Activated CD4-positive, alpha-beta T cell treated with anti-CD3 and anti-CD28 coated beads, Interleukin-2, amount 10 ng/mL, durations not matched to agents 7 days and 5 days (primary cell): ENCODE data around the gene SLCO2A1. TPM values are rescaled to one million over a fixed set of nuclear protein-coding genes. Genes with fewer than 3 reads are reported as not detected.

Source experiments
- CTCF ChIA-PET: fragments of 350-600 bp; sonication (Branson Sonifier 250); formaldehyde crosslinking; loops from one replicate; lab custom pipeline; 2021; ENCODE audit warnings: antibody characterized with exemption; lab: Charles Lee
- POLR2A ChIA-PET: fragments of 350-600 bp; sonication (Branson Sonifier 250); formaldehyde crosslinking; loops from one replicate; lab custom pipeline; 2021; ENCODE audit warnings: antibody characterized with exemption; lab: Charles Lee
- DNase-seq: peaks from one replicate; pipeline ENCODE4 v3.0.0-alpha.2; 2020
- H3K27ac Mint-ChIP-seq: one replicate; pipeline ENCODE4 v1.8.0; 2021; ENCODE audit warnings: mild to moderate bottlenecking, moderate library complexity, mixed read lengths
- H3K27me3 Mint-ChIP-seq: one replicate; pipeline ENCODE4 v1.8.0; 2021; ENCODE audit warnings: mixed read lengths
- H3K36me3 Mint-ChIP-seq: one replicate; pipeline ENCODE4 v1.8.0; 2021; ENCODE audit warnings: low read depth, mixed read lengths
- H3K4me1 Mint-ChIP-seq: one replicate; pipeline ENCODE4 v1.8.0; 2021; ENCODE audit warnings: mixed read lengths
- H3K4me3 Mint-ChIP-seq: one replicate; pipeline ENCODE4 v1.8.0; 2021; ENCODE audit warnings: mild to moderate bottlenecking, moderate library complexity, mixed read lengths
- H3K9me3 Mint-ChIP-seq: one replicate; pipeline ENCODE4 v1.8.0; 2021; ENCODE audit warnings: mixed read lengths
- total RNA-seq, 2 experiments: library from RNA; stranded (reverse); gene quantifications; one replicate each; pipeline ENCODE4 v1.2.3, GENCODE V29; 2021

SLCO2A1 gene
- total RNA-seq, 2 experiments from 2014 or later = not detected

DNA sequence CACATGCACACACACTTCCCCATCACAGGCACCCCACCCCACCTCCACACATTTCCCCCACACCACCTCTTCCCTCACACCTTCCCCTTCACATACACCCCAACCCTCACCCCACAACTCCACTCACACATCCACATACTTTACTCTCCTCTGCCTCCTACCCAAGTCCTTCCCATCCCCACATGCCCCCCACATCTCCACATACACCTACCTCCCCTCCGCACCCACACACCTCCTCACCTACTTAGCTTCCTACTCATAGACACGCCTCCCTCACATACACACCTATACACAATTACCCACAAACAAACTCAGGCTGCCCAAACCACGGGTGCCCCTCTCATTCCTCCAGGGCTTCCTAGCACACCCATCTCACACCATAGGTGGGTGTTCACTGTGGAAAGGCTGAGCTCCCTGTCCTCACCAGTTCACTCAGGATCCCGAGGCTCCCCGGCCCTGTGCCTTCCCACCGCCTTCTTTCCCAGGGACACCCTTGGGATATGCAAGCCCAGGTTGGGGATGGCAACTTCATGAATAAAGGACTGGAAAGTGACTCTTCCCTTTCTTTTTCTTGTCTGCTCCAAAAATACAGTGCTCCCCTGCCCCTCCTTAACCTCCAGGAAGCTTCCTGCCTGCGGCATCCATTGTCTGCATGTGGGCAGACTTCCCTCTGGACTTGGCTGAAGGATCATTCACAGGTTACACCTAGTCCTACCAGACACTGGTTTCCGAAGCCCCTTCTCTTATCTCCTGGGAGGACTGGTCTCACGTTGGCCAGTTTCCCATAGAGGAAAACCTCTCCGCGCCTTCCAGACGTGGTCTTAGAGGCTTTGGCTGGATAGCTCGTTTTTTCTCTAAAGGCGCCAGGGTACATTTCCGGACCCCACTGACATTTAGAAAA lies 61.5 kb downstream of the SLCO2A1 start:
- Mint-ChIP-seq H3K27me3 (peaks cover 3% of the 10 kb centered on the region), H3K4me3 (no peak overlapping the region), H3K4me1 (no peaks in the 10 kb centered on the region), H3K9me3 (peaks cover 3% of the 10 kb centered on the region), H3K36me3 (no peaks in the 10 kb centered on the region), H3K27ac (no peak overlapping the region)
- no peak for DNase-seq
- CTCF ChIA-PET = no interaction called here
- POLR2A ChIA-PET = no interaction called here

DNA sequence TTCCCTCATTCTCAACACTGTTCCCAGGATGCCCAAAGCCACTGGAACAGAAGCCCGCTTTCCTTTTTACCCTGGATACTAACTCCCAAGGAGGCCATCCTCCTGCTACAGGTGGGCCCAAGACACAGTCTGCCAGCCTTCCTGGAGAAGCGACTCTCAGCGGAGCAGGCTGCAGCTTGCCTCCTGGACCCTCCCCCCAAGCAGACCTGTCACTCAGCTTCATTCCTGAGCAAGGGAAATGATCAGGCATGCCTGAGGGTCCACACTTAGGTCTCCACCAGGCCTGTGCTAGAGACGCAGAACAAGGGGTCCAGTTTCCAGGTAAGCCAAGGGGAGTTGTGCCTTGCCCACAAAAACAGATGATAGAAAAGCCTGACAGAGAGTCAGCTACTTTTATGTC lies 62.8 kb downstream of the SLCO2A1 start:
- H3K27me3 Mint-ChIP-seq = peaks cover under 1% of the 10 kb centered on the region
- H3K4me3 Mint-ChIP-seq = no peak overlapping the region
- H3K36me3 Mint-ChIP-seq = no peaks in the 10 kb centered on the region
- H3K27ac Mint-ChIP-seq = no peak overlapping the region
- no peaks in the 10 kb centered on the region for H3K4me1 Mint-ChIP-seq
- ChIA-PET POLR2A (no interaction called here), CTCF (interaction anchor here (0.6 kb wide), 1 partner anchor 226 kb away, joined by 3 read pairs; no protein-coding TSS in a partner anchor)
- DNase-seq = no peak
- H3K9me3 Mint-ChIP-seq = peaks cover under 1% of the 10 kb centered on the region

DNA sequence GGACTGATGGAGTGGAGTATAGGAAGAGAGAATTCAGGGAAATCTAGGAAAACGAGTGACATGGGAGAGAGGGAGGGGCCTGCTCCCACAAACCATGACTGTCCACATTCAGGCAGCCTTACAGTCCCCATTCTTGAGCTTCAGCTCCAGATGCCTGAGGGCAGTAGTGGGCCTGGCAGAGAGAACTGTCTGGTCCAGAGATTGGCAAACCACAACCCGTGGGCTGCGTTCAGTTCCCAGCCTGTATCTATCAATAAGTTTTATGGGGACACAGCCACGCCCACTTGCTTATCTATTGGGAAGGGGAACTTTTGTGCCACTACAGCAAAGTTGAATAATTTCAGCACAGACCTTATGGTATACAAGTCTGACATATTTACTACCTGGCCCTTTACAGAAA lies 63.8 kb downstream of the SLCO2A1 start:
- Mint-ChIP-seq H3K36me3 (no peaks in the 10 kb centered on the region), H3K4me1 (no peaks in the 10 kb centered on the region), H3K27me3 (no peaks in the 10 kb centered on the region), H3K27ac (no peak overlapping the region), H3K9me3 (no peaks in the 10 kb centered on the region), H3K4me3 (no peak overlapping the region)
- CTCF ChIA-PET = interaction anchor here (1.1 kb wide), 1 partner anchor 11 kb away, joined by 3 read pairs; no protein-coding TSS in a partner anchor
- DNase-seq = no peak
- POLR2A ChIA-PET = interaction anchor here (0.7 kb wide), 1 partner anchor 838 kb away, joined by 3 read pairs; no protein-coding TSS in a partner anchor

DNA sequence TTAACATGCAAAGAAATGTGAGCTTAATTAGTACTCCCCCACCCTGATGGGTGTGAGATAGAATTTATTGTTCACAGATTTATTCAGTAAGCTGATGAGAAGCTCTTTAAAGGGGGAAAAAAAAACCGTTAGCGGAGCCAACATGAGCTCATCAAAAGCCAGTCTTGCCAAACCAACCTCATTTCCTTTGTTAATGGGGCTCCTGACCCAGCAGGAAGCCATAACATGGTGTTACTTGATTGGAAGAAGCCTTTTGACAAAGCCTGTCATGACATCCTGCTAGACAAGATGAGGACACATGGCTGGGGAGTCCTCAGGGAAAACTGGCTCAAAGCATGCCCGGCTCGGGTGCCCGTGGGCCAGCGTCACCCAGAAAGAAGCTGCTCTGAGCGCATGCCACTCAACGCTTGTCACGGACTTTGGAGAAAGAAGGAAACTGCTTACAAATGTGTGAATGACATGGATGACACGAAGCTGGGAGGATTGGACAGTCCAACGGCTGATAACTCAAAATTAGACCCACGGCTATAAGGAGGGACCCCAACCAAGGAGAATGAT lies 64.6 kb downstream of the SLCO2A1 start:
- Mint-ChIP-seq H3K36me3 (no peaks in the 10 kb centered on the region), H3K27ac (no peak overlapping the region), H3K4me1 (no peaks in the 10 kb centered on the region), H3K27me3 (no peaks in the 10 kb centered on the region), H3K9me3 (no peaks in the 10 kb centered on the region), H3K4me3 (no peak overlapping the region)
- DNase-seq = no peak
- ChIA-PET POLR2A (no interaction called here), CTCF (interaction anchor here (1.1 kb wide), 1 partner anchor 10 kb away, joined by 3 read pairs; no protein-coding TSS in a partner anchor)

DNA sequence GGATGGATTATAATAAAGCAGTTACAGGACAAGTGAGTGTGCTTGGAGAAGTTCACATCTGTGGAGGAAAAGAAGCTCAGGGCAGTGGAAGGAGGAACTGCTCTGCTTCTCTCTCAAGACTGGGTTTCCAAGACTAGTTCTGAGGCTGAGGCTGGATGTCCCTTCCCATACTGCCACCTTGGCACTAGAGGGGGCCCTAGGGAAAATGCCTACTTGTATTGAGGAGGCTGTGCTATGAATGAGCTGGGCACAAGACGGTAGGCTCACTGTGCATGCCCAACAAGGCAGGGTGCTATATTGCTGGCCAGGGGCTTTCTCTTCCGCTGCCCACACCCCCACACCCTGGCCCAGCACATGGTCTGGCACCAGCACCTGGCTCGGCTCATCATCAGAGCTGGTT lies 65.2 kb downstream of the SLCO2A1 start:
- no peaks in the 10 kb centered on the region for H3K9me3 Mint-ChIP-seq
- no peaks in the 10 kb centered on the region for H3K27me3 Mint-ChIP-seq
- no peaks in the 10 kb centered on the region for H3K36me3 Mint-ChIP-seq
- POLR2A ChIA-PET = no interaction called here
- H3K4me1 Mint-ChIP-seq = no peaks in the 10 kb centered on the region
- no peak overlapping the region for H3K27ac Mint-ChIP-seq
- DNase-seq = no peak
- CTCF ChIA-PET = interaction anchor here (0.6 kb wide), 1 partner anchor 417 kb away, joined by 3 read pairs; no protein-coding TSS in a partner anchor
- H3K4me3 Mint-ChIP-seq = no peak overlapping the region

DNA sequence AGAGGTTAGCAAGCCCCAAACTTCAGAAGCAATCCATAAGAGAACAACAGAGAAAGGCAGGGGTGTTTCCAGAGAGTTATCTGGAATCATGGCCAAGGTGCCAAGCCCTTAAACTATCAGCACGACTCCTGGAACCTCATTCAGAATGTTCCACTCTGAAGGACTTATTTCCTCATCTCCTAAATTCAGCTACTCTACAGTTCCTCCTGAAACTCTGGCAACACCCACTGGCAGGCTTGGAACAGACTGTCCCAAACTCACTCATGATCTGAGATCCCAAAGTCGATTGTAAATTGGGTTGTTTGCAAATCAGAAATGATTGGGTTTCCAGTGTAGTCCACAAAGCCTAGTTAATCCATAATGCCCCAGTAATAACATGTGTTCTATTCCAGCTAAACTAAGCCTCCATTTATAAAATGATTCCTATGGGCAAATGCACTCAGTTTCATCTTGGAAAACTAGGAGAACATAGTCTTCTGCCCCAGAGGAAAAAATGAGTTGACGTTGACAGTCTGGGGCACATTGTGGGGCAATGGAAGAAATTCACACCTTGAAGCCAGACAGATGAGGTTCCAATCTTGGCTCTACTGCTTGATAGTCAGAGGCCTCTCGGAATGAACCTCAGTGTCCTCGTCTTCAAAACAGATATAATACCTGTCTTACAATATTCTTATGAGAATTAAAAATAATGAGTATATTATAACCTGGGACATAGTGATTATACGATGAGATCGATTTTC lies 65.9 kb downstream of the SLCO2A1 start:
- H3K4me3 Mint-ChIP-seq = no peak overlapping the region
- no peaks in the 10 kb centered on the region for H3K27me3 Mint-ChIP-seq
- POLR2A ChIA-PET = no interaction called here
- H3K27ac Mint-ChIP-seq = no peak overlapping the region
- no peaks in the 10 kb centered on the region for H3K36me3 Mint-ChIP-seq
- H3K9me3 Mint-ChIP-seq = no peaks in the 10 kb centered on the region
- CTCF ChIA-PET = interaction anchor here (0.5 to 0.6 kb wide), 2 partner anchors 161 to 416 kb away, joined by 3 read pairs; no protein-coding TSS in a partner anchor
- DNase-seq = no peak
- H3K4me1 Mint-ChIP-seq = no peaks in the 10 kb centered on the region

- Mint-ChIP-seq H3K4me1 (no peaks in the 10 kb centered on the region), H3K9me3 (no peaks in the 10 kb centered on the region), H3K4me3 (no peak overlapping the region), H3K27me3 (no peaks in the 10 kb centered on the region), H3K36me3 (no peaks in the 10 kb centered on the region), H3K27ac (no peak overlapping the region)
- ChIA-PET CTCF (no interaction called here), POLR2A (no interaction called here)
- no peak for DNase-seq
These were observed 66.9 kb downstream of the SLCO2A1 start for GRCh38 chr3:133962849-133963248.

GRCh38 chr3:133958071-133958805 lies 71.5 kb downstream of the SLCO2A1 start:
- H3K27me3 Mint-ChIP-seq = no peaks in the 10 kb centered on the region
- H3K4me1 Mint-ChIP-seq = no peaks in the 10 kb centered on the region
- no peaks in the 10 kb centered on the region for H3K9me3 Mint-ChIP-seq
- no peak overlapping the region for H3K4me3 Mint-ChIP-seq
- no peaks in the 10 kb centered on the region for H3K36me3 Mint-ChIP-seq
- H3K27ac Mint-ChIP-seq = no peak overlapping the region
- POLR2A ChIA-PET = no interaction called here
- DNase-seq = no peak
- CTCF ChIA-PET = no interaction called here

- ChIA-PET POLR2A (no interaction called here), CTCF (no interaction called here)
- Mint-ChIP-seq H3K9me3 (no peaks in the 10 kb centered on the region), H3K36me3 (no peaks in the 10 kb centered on the region), H3K27ac (no peak overlapping the region), H3K4me1 (no peaks in the 10 kb centered on the region), H3K27me3 (no peaks in the 10 kb centered on the region), H3K4me3 (no peak overlapping the region)
- DNase-seq = no peak
These were observed 72.7 kb downstream of the SLCO2A1 start for GRCh38 chr3:133956982-133957381.

DNA sequence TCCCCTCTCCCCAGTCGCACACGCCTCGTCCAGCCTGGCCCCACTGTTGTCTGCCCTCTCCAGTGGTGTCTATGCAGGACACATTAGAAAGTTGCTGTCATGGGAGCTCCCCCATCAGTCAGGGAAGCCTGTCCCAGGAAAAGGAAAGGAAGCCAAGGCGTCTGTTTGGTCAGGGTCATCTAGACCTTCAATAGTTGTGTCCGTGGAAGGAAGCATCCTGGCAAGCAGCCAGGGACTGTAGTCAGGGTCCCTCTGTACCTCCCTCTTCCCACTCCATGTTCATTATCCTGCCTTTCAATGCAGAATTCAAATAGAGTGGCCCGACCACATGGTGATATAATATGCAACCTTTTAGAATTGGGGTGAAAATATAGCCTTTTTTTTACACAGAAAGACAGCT lies 73.4 kb downstream of the SLCO2A1 start:
- ChIA-PET POLR2A (no interaction called here), CTCF (no interaction called here)
- Mint-ChIP-seq H3K4me3 (no peak overlapping the region), H3K27ac (no peak overlapping the region), H3K9me3 (no peaks in the 10 kb centered on the region), H3K36me3 (no peaks in the 10 kb centered on the region), H3K4me1 (no peaks in the 10 kb centered on the region), H3K27me3 (no peaks in the 10 kb centered on the region)
- no peak for DNase-seq

DNA sequence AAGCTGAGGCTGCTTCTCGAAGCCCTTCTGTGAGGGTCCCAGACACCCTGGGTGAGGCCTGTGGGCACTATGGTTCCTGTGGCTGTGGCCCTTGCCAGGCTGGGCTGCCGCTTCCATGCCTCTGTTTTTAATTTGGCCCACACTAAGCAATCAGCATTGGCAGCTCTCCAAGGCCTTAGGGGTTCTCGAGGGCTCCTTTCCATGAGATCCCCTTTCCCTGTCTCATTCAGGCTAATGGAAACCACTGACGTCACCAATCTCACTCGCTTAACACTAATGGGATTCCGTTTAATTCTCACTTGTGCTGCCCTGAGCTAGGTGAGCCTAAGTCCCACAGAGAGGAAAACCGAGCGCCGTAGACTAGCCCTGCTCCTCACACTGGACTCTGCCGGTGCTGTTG lies 73.8 kb downstream of the SLCO2A1 start:
- POLR2A ChIA-PET = no interaction called here
- Mint-ChIP-seq H3K4me3 (no peak overlapping the region), H3K27me3 (no peaks in the 10 kb centered on the region), H3K4me1 (no peaks in the 10 kb centered on the region), H3K9me3 (no peaks in the 10 kb centered on the region), H3K27ac (no peak overlapping the region), H3K36me3 (no peaks in the 10 kb centered on the region)
- CTCF ChIA-PET = interaction anchor here (1.1 kb wide), 1 partner anchor 139 kb away, joined by 4 read pairs; no protein-coding TSS in a partner anchor
- DNase-seq = no peak

- Mint-ChIP-seq H3K4me3 (no peak overlapping the region), H3K36me3 (no peaks in the 10 kb centered on the region), H3K4me1 (no peaks in the 10 kb centered on the region), H3K27me3 (no peaks in the 10 kb centered on the region), H3K27ac (no peak overlapping the region), H3K9me3 (no peaks in the 10 kb centered on the region)
- no peak for DNase-seq
- CTCF ChIA-PET = interaction anchor here (0.9 to 1.1 kb wide), 2 partner anchors 11 to 137 kb away, joined by 3 to 4 read pairs; no protein-coding TSS in a partner anchor
- POLR2A ChIA-PET = no interaction called here
These were observed 74.9 kb downstream of the SLCO2A1 start for GRCh38 chr3:133954717-133955360.
